Subcutaneous abdominal adipose tissue (tissue), 5 donors: ENCODE data around the gene RNFT1.
"Not testable (repeated sequence)": the region's sequence is repeated elsewhere in the genome, so short reads cannot be mapped to it uniquely, and the experiment has no call there.

ENCODE experiments used
- H3K27ac ChIP-seq: one replicate; pipeline ENCODE4 v1.7.0; 2013; ENCODE audit warnings: low read depth, mild to moderate bottlenecking, inconsistent platforms, low read length, moderate library complexity
- H3K27me3 ChIP-seq, 5 donors: one replicate each; pipeline ENCODE4 v1.7.0; 2013; ENCODE audit warnings: low read length in 5 of 5, inconsistent platforms in 1 of 5; ENCODE audit not compliant: control insufficient read depth in 5 of 5, insufficient read depth in 4 of 5
- H3K36me3 ChIP-seq, 5 donors: one replicate each; pipeline ENCODE4 v1.7.0; 2013; ENCODE audit warnings: low read length in 5 of 5; ENCODE audit not compliant: control insufficient read depth in 5 of 5, insufficient read depth in 5 of 5
- H3K4me1 ChIP-seq, 5 donors: one replicate each; pipeline ENCODE4 v1.7.0; 2013; ENCODE audit warnings: low read length in 5 of 5, mild to moderate bottlenecking in 3 of 5, moderate library complexity in 1 of 5; ENCODE audit not compliant: control insufficient read depth in 5 of 5, insufficient read depth in 5 of 5
- H3K4me3 ChIP-seq, 5 donors: one replicate each; pipeline ENCODE4 v1.7.0; 2013; ENCODE audit warnings: low read length in 5 of 5, low read depth in 1 of 5
- H3K9ac ChIP-seq, 5 donors: one replicate each; pipeline ENCODE4 v1.7.0; 2013; ENCODE audit warnings: low read length in 5 of 5, mild to moderate bottlenecking in 4 of 5, moderate library complexity in 3 of 5
- H3K9me3 ChIP-seq, 5 donors: one replicate each; pipeline ENCODE4 v1.7.0; 2013; ENCODE audit warnings: low read length in 5 of 5; ENCODE audit not compliant: control insufficient read depth in 5 of 5
- donor health status: healthy.
- donor health status: healthy.
- donor health status: healthy.
- donor health status: healthy.
- donor health status: healthy.

RNFT1 gene, protein sequence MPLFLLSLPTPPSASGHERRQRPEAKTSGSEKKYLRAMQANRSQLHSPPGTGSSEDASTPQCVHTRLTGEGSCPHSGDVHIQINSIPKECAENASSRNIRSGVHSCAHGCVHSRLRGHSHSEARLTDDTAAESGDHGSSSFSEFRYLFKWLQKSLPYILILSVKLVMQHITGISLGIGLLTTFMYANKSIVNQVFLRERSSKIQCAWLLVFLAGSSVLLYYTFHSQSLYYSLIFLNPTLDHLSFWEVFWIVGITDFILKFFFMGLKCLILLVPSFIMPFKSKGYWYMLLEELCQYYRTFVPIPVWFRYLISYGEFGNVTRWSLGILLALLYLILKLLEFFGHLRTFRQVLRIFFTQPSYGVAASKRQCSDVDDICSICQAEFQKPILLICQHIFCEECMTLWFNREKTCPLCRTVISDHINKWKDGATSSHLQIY

DNA sequence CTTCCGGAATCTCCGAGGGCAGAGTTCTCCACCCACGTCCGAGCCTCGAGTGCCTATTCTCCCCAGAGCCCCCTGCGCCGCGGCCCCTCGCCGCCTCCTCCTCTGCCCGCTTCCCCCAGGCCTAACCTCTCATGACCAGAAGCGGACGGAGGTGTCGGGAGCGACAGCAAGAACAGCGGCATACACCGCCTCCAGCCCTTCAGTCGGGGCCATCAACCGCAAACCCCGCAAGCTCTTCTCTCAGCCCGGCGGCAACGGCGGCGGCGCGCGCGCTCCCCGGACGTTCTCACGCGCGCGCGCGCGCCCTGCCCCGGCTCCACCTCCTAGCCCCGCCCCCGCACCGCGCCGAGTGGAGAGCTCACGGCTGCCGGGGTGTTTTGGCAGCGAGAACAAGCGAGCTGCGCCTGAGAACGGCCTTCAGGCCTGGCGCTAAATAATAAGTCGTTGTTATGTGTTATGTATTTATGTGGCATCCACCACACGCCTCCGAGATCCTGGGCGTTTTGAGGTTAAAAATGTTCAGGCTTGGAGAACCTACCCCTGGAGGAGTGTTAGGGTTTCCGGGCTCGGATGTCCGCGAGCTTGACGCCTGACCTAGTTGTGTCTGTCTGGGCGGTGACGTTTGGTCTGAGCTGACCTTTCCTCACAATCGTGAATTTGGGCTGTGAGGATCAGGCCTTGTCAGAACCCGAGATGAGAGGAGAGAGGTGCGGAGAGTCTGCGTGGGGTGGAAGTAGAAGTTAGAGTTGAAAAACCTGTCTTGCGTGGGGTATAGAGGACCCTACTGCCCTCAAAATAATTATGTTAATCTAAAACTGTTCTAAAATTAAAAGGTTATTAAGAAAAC is at the start of gene RNFT1:
RNFT1 (minus strand) TSS at position 259 of the 847 bp plus-strand sequence; CDS start at position 182, 77 bp downstream.
- Histone ChIP-seq H3K4me1 (peaks cover 5 to 24% (median 19%) of the 10 kb centered on the region in 5 donors), H3K27ac (peak within 1 kb of the TSS; percentile 98), H3K9me3 (no peaks in the 10 kb centered on the region), H3K9ac (peak within 1 kb of the TSS; percentile 75 to 93 (median 89)), H3K36me3 (peaks cover 0 to 6% (median under 1%) of the 10 kb centered on the region in 5 donors), H3K27me3 (no peaks in the 10 kb centered on the region), H3K4me3 (peak within 1 kb of the TSS; percentile 86 to 96 (median 92))

DNA sequence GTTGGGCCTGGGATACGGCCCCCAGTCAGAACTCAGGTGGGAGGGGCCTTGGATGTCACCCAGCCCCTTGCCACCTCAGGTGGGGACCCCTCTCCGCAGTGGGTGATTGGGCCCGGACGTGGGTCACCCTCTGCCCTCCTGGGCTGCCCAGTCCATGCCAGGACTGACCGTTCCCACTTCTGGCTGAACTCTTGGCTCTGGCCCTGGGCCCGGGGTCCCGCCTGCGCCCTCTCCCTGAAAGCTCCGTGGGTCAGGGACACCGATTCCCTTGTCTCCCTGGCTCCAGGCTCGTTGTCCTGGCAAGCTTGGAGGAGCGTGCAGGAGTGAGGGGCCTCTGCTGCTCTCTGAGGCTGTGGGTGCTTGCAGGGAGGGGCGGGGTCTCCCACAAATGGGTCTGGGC is 44.8 kb upstream of the RNFT1 start:
- H3K4me3 ChIP-seq, H3K9me3 ChIP-seq, H3K36me3 ChIP-seq, H3K27me3 ChIP-seq, H3K4me1 ChIP-seq, H3K27ac ChIP-seq, H3K9ac ChIP-seq: not testable (repeated sequence)

DNA sequence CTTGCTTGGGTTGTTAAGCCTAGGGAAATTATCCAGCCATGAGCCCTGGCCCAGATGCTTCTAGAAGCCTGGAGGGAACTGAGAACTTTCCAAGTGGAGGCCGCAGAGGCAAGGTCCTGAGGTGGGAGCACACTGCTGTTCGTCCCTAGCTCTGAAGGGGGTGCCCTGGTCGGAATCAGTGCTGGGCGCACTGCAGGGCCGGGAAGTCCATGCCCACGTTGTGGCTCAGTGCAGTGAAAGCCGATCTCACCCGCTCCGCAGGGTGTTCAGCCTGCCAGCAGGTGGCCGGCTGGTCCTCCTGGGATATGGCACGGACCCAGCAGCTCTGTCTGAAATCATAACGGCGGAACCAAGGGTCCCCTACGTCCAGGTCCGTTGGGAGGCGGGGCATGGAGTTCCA is 43.8 kb upstream of the RNFT1 start:
- H3K4me3 ChIP-seq, H3K36me3 ChIP-seq: not testable (repeated sequence)

DNA sequence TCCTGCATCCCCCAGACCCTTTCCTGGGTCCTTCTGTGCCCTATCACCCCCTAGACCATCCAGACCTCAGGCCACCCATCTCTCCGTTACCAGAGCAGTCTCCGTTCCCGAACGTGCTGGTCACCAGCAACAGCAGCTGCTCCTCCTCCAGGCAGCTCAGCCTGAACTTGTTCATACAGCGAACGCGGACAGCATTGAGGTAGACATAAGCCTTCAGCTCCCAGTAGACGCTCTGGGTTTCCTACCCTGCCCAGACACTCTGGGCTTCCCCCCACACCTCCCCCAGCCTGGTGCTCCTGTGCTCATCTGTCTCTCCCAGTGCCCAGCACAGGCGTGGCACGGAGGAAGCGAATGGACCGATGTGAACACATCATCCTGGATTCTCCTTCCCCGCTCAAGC is 41.6 kb upstream of the RNFT1 start:
- H3K9me3 ChIP-seq, result no peaks in the 10 kb centered on the region
- no peaks in the 10 kb centered on the region for H3K27me3 ChIP-seq
- no peak overlapping the region for H3K27ac ChIP-seq
- H3K36me3 ChIP-seq, result no peaks in the 10 kb centered on the region
- no peaks in the 10 kb centered on the region for H3K4me1 ChIP-seq
- H3K4me3 ChIP-seq, result no peak overlapping the region
- no peak overlapping the region for H3K9ac ChIP-seq

More for the DNA sequence above, 43.8 kb upstream of the RNFT1 start:
- H3K9me3 ChIP-seq, H3K27me3 ChIP-seq, H3K9ac ChIP-seq, H3K27ac ChIP-seq, H3K4me1 ChIP-seq: not testable (repeated sequence)

DNA sequence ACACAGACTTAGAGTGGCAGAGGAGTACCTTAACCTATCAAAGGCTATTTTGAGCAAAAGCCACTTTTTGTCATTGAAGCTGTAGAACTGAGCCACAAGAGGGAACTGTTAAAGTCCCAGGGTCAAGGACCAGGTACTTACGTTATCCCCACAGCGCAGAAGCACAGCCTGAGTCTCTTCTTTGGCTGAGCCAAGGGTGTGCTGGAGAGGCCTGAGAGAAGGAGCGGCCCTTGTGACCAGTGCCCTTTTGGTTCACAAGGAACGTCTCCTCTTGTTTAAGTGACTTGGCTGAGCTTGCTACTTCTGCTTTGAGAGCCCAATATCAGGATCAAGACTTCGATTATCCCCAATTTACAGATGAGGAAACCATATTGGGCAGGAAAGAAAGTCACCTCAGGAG is 40.0 kb upstream of the RNFT1 start:
- not testable (repeated sequence) for H3K9ac ChIP-seq, H3K27ac ChIP-seq, H3K9me3 ChIP-seq, H3K36me3 ChIP-seq, H3K27me3 ChIP-seq, H3K4me1 ChIP-seq, H3K4me3 ChIP-seq

DNA sequence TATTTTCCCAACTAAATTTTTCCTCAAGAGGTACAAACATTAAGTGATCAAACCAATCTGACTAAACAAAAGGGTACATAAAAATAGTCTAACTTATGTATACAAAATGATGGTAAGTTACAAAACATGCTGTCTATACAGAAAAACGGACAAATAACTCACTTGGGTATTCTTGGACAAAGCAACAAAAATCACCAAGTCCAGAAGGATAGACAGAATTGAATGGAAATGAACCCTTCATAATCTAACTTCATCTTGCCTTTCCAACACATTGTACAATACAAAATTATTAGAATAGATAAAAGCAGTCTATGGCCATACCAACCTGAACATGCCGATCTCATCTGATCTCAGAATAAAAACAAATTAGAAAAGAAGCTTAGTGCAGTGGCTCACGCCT is 37.9 kb upstream of the RNFT1 start:
- H3K4me3 ChIP-seq, H3K27me3 ChIP-seq, H3K9ac ChIP-seq, H3K27ac ChIP-seq, H3K9me3 ChIP-seq, H3K4me1 ChIP-seq, H3K36me3 ChIP-seq: not testable (repeated sequence)

DNA sequence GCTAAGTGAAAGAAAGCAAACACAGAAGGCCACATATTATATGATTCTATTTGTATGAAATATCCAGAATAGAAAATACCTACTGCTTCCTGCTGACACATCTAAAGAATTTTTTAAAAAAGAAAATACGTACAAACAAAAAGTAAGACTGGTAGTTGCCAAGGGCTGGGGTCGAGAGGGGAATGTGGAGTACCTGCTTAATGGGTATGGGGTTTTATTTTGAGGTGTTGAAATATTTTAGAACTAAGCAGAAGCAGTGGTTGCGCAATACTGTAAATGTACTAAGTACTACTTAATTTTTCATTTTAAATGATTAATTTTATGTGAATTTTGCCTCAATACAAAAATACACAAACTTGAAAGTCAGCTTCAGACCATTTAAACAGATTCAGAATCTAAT is 32.1 kb upstream of the RNFT1 start:
- not testable (repeated sequence) for H3K4me1 ChIP-seq, H3K9me3 ChIP-seq, H3K4me3 ChIP-seq, H3K36me3 ChIP-seq, H3K27ac ChIP-seq, H3K27me3 ChIP-seq, H3K9ac ChIP-seq

DNA sequence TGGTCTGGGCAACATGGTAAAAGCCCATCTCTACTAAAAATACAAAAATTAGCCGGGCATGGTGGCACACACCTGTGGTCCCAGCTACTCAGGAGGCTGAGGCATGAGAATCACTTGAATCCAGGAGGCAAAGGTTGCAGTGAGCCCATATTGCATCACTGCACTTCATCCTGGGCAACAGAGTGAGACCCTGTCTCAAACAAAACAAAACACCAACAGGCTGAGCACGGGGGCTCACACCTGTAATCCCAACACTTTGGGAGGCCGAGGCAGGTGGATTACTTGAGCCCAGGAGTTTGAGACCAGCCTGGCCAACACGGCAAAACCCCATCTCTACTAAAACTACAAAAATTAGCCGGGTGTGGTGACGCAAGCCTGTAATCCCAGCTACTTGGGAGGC is 10.6 kb upstream of the RNFT1 start:
- not testable (repeated sequence) for H3K27ac ChIP-seq, H3K4me1 ChIP-seq, H3K36me3 ChIP-seq, H3K27me3 ChIP-seq, H3K4me3 ChIP-seq, H3K9me3 ChIP-seq, H3K9ac ChIP-seq

DNA sequence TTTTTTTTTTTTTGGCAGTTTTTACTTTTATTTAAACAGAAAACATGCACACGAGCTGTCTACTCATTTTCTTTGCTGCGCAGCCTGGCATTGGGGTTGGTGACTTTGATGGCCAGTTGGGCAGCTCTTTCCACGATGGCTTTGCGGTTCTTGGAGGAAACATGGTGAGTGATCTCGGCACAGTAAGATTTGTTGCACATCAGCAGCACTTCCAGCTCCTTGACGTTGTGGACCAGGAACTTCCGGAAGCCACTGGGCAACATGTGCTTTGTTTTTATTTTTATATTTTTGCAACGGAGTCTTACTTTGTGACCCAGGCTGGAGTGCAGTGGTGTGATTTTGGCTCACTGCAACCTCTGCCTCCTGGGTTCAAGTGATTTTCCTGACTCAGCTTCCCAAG is 8.9 kb upstream of the RNFT1 start:
- not testable (repeated sequence) for H3K4me3 ChIP-seq, H3K36me3 ChIP-seq, H3K9me3 ChIP-seq, H3K4me1 ChIP-seq, H3K9ac ChIP-seq, H3K27me3 ChIP-seq, H3K27ac ChIP-seq

DNA sequence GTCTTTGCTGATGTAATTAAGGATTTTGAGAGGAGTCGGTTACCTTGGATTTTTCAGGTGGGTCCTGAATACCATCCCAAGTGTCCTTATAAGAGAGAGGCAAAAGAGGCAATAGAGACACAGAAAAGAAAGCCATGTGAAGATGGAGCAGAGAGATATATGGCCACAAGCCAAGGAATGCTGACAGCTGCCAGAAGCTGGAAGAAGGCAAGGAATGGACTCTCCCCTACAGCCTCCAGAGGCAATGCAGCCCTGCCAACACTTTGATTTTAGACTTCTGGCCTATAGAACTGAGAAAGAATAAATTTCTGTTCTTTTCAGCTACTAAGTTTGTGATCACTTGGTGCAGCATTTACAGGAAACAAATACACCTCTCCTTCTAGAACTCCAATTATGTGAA is 8.2 kb upstream of the RNFT1 start:
- Histone ChIP-seq H3K4me1 (no peaks in the 10 kb centered on the region), H3K27me3 (no peaks in the 10 kb centered on the region), H3K9me3 (no peaks in the 10 kb centered on the region), H3K36me3 (no peaks in the 10 kb centered on the region), H3K9ac (no peak overlapping the region), H3K27ac (no peak overlapping the region), H3K4me3 (no peak overlapping the region)
